ENCODE data around the gene THRA.
A peak's percentile ranks its signal among the peaks of the same experiment; 100 is the strongest.

THRA gene

GRCh38 chr17:40064971-40065768 is 2.4 kb downstream of the THRA start:
- DNase-seq (ENCODE audit: low read depth), result no peak

- no peak for DNase-seq (ENCODE audit: low read depth)
Observed at GRCh38 chr17:40065769-40066510, 3.2 kb downstream of the THRA start.

GRCh38 chr17:40067710-40068109 is 4.9 kb downstream of the THRA start:
- DNase-seq (ENCODE audit: low read depth), result no peak

- DNase-seq (ENCODE audit: low read depth), result no peak
Observed at GRCh38 chr17:40068129-40068581, 5.4 kb downstream of the THRA start.

- no peak for DNase-seq (ENCODE audit: low read depth)
Observed at GRCh38 chr17:40068584-40068916, 5.8 kb downstream of the THRA start.

- DNase-seq (ENCODE audit: low read depth), result peak; percentile 65
Observed at GRCh38 chr17:40068917-40069750, 6.4 kb downstream of the THRA start.

GRCh38 chr17:40069751-40070708 is 7.3 kb downstream of the THRA start:
- no peak for DNase-seq (ENCODE audit: low read depth)

- no peak for DNase-seq (ENCODE audit: low read depth)
Observed at GRCh38 chr17:40070709-40071312, 8.0 kb downstream of the THRA start.

GRCh38 chr17:40071313-40072039 is 8.7 kb downstream of the THRA start:
- no peak for DNase-seq (ENCODE audit: low read depth)

GRCh38 chr17:40072040-40072734 is 9.4 kb downstream of the THRA start:
- no peak for DNase-seq (ENCODE audit: low read depth)

GRCh38 chr17:40072735-40073346 is 10.1 kb downstream of the THRA start:
- DNase-seq (ENCODE audit: low read depth), result no peak

- no peak for DNase-seq (ENCODE audit: low read depth)
Observed at GRCh38 chr17:40073454-40074174, 10.8 kb downstream of the THRA start.

GRCh38 chr17:40074175-40074512 is 11.4 kb downstream of the THRA start:
- no peak for DNase-seq (ENCODE audit: low read depth)

GRCh38 chr17:40074871-40075200 is 12.1 kb downstream of the THRA start:
- DNase-seq (ENCODE audit: low read depth), result no peak

GRCh38 chr17:40075201-40075941 is 12.6 kb downstream of the THRA start:
- DNase-seq (ENCODE audit: low read depth), result no peak

GRCh38 chr17:40075942-40076498 is 13.3 kb downstream of the THRA start:
- no peak for DNase-seq (ENCODE audit: low read depth)

GRCh38 chr17:40076591-40076990 is 13.8 kb downstream of the THRA start:
- no peak for DNase-seq (ENCODE audit: low read depth)

GRCh38 chr17:40079545-40079944 is 16.8 kb downstream of the THRA start:
- no peak for DNase-seq (ENCODE audit: low read depth)

Data from GM04504 (cell line).